ENCODE data around the gene SIPA1L3.

- TF ChIP-seq CTCF (conservative IDR thresholded peaks at IDR 0.05; ENCODE audit: low read depth, low read length) (no peak), EZH2 (IDR thresholded peaks at IDR 0.05; ENCODE audit: borderline replicate concordance, low read depth, low read length, poor library complexity, severe bottlenecking) (no peak)
Measured at GRCh38 chr19:38004186-38004520, 97.1 kb downstream of the SIPA1L3 start.

All from A673 (cell line).